GM12878 (cell line): Measurements from ENCODE around the gene ZYG11B. TPM values are rescaled to one million over a fixed set of nuclear protein-coding genes. Genes with fewer than 3 reads are reported as not detected.
A peak's percentile ranks its signal among the peaks of the same experiment; 100 is the strongest.

Source experiments
- HDAC6 ChIP-seq: fragments of 200-600 bp; sonication (generic); IDR thresholded peaks from one replicate; pipeline ENCODE4 v1.8.0; 2017; ENCODE audit warnings: antibody characterized with exemption; ENCODE audit not compliant: unreplicated experiment
- JUND ChIP-seq: IDR thresholded peaks from 2 replicates; pipeline ENCODE4 v1.6.1; 2012; ENCODE audit warnings: low read depth, mild to moderate bottlenecking, low read length, improper control_type of control experiment, moderate library complexity
- KLF5 ChIP-seq: fragments of 450-650 bp; IDR thresholded peaks from 2 replicates; pipeline ENCODE4 v1.6.1; 2014; ENCODE audit warnings: mild to moderate bottlenecking; ENCODE audit not compliant: partially characterized antibody
- PAX5 ChIP-seq: IDR thresholded peaks from 2 replicates; pipeline ENCODE4 v1.6.1; 2011; ENCODE audit warnings: low read depth, low read length, borderline replicate concordance
- PAX8 ChIP-seq: fragments of 450-650 bp; IDR thresholded peaks from 2 replicates; pipeline ENCODE4 v1.6.1; 2017; ENCODE audit warnings: mild to moderate bottlenecking, moderate library complexity
- POLR2AphosphoS5 ChIP-seq: IDR thresholded peaks from 2 replicates; pipeline ENCODE4 v1.6.1; 2011; ENCODE audit warnings: mild to moderate bottlenecking, low read length, inconsistent platforms
- RB1 ChIP-seq: fragments of 450-650 bp; formaldehyde crosslinking; IDR thresholded peaks from 2 replicates; pipeline ENCODE4 v1.6.1; 2017; ENCODE audit warnings: mild to moderate bottlenecking, borderline replicate concordance
- SREBF2 ChIP-seq: IDR thresholded peaks from 2 replicates; pipeline ENCODE4 v1.6.1; 2012; ENCODE audit warnings: mild to moderate bottlenecking, low read length
- TBL1XR1 ChIP-seq: IDR thresholded peaks from 2 replicates; pipeline ENCODE4 v1.6.1; 2012; ENCODE audit warnings: low read depth, low read length, improper control_type of control experiment
- YBX1 ChIP-seq: fragments of 450-650 bp; IDR thresholded peaks from 2 replicates; pipeline ENCODE4 v1.6.1; 2016; ENCODE audit warnings: antibody characterized with exemption
- polyA plus RNA-seq, 11 experiments: library from polyadenylated mRNA; depleted of rRNA in 4 of 11; unstranded in 6 of 11; stranded (reverse) in 5 of 11; fragments of >200 nt; fragmentation: Nextera tagmentation in 4 of 11; fragmentation: Illumina TruSeq in 1 of 11; extraction: Ambion mirVana in 4 of 11; extraction: Trizol in 1 of 11; gene quantifications; 1 replicate in 1 of 11; 2 replicates in 10 of 11; pipeline versions ENCODE4 v1.2.1 to v1.2.3, GENCODE V29; 2011 to 2016; ENCODE audit warnings: inconsistent platforms in 2 of 11, missing spikeins in 2 of 11, low read depth in 1 of 11
- total RNA-seq, 4 experiments: library from RNA; depleted of rRNA in 3 of 4; stranded (reverse); fragments of >200 nt in 3 of 4; fragmentation: Illumina TruSeq in 1 of 4; extraction: Trizol in 1 of 4; gene quantifications; 2 replicates each; pipeline versions ENCODE4 v1.2.1 to v1.2.3, GENCODE V29; 2013 to 2021
- TF ChIP-seq, protein P1 (sequence below), 3 experiments: IDR thresholded peaks in 2 of 3; conservative IDR thresholded peaks in 1 of 3; 2 replicates each; pipeline ENCODE4 v1.5.1; 2011; ENCODE audit warnings: low read depth in 3 of 3, low read length in 3 of 3, mild to moderate bottlenecking in 3 of 3, control low read depth in 2 of 3, moderate library complexity in 2 of 3, inconsistent platforms in 1 of 3, mixed read lengths in 1 of 3; ENCODE audit not compliant: control insufficient read depth in 2 of 3, insufficient read depth in 1 of 3; ENCODE audit errors: extremely low read depth in 1 of 3
- TF ChIP-seq, protein P2 (sequence below): IDR thresholded peaks from 2 replicates; pipeline ENCODE4 v1.6.1; 2012; ENCODE audit warnings: low read depth, low read length, improper control_type of control experiment
- TF ChIP-seq, protein P3 (sequence below): fragments of 450-650 bp; IDR thresholded peaks from 2 replicates; pipeline ENCODE4 v1.6.1; 2017; ENCODE audit warnings: antibody characterized with exemption, mild to moderate bottlenecking, moderate library complexity
- TF ChIP-seq, protein P4 (sequence below): fragments of 450-650 bp; IDR thresholded peaks from 2 replicates; pipeline ENCODE4 v1.6.1; 2014; ENCODE audit warnings: mild to moderate bottlenecking
- TF ChIP-seq, protein P5 (sequence below): IDR thresholded peaks from 2 replicates; pipeline ENCODE4 v1.6.1; 2012; ENCODE audit warnings: mild to moderate bottlenecking, low read depth, low read length

Gene ZYG11B
- total and polyA plus RNA-seq, 10 of the 15 experiments (the other 5 are each of a cell fraction or from before 2014, with no cell fraction given) = 1.8 to 8.5 (median 5.3) TPM

DNA sequence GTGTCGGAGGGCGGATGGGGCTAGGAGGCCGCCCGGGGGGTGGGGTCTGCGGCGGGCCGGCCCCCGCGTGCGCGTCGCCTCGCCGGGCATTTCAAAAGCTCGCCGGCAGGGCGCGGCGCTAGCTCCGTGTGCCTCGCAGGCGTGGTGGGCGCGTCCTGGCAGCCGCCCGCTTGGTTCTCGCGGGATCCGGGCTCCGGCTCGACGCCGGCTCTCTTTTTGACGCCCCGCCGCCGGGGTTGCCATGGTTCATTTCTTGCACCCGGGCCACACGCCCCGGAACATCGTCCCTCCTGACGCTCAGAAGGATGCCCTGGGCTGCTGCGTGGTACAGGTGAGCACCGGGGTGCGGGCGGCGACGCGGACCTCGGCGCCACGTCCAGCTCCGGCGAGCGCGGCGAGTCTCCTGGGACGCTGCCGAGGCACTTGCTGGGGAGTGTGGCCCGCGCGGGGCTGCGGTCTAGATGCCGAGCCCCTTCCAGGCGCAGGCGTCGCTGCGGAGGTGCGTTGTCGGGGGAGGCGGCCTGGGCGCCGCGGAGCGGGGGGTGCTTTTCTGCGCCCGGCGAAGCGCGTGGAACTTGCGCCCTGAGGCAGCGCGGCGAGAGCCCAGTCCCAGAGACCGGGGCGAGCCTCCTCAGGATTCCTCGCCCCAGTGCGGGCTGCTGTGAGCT, 116.5 kb downstream of the ZYG11B start, which contains the start of gene ZYG11A (continued):
- TF ChIP-seq, protein P1, sequence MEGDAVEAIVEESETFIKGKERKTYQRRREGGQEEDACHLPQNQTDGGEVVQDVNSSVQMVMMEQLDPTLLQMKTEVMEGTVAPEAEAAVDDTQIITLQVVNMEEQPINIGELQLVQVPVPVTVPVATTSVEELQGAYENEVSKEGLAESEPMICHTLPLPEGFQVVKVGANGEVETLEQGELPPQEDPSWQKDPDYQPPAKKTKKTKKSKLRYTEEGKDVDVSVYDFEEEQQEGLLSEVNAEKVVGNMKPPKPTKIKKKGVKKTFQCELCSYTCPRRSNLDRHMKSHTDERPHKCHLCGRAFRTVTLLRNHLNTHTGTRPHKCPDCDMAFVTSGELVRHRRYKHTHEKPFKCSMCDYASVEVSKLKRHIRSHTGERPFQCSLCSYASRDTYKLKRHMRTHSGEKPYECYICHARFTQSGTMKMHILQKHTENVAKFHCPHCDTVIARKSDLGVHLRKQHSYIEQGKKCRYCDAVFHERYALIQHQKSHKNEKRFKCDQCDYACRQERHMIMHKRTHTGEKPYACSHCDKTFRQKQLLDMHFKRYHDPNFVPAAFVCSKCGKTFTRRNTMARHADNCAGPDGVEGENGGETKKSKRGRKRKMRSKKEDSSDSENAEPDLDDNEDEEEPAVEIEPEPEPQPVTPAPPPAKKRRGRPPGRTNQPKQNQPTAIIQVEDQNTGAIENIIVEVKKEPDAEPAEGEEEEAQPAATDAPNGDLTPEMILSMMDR (IDR thresholded peaks at IDR 0.05 in 2 of 3, conservative IDR thresholded peaks at IDR 0.05 in 1 of 3; ENCODE audit: control insufficient read depth in 2 of 3, extremely low read depth in 1 of 3, insufficient read depth in 1 of 3, low read depth in 3 of 3, low read length in 3 of 3) = peak; percentile 17 to 55 (median 29); a peak in 3 of 6 replicates
- TF ChIP-seq PAX8 (no peak), JUND (0 out of 2 replicates have a peak, but pooled peaks have one; percentile 34), TBL1XR1 (no peak), KLF5 (peak; percentile 46), HDAC6 (no peak), SREBF2 (no peak), RB1 (peak; percentile 38; the same call in 1 of the 2 replicates), PAX5 (no peak), POLR2AphosphoS5 (peak; percentile 66), YBX1 (no peak)
- TF ChIP-seq, protein P2, sequence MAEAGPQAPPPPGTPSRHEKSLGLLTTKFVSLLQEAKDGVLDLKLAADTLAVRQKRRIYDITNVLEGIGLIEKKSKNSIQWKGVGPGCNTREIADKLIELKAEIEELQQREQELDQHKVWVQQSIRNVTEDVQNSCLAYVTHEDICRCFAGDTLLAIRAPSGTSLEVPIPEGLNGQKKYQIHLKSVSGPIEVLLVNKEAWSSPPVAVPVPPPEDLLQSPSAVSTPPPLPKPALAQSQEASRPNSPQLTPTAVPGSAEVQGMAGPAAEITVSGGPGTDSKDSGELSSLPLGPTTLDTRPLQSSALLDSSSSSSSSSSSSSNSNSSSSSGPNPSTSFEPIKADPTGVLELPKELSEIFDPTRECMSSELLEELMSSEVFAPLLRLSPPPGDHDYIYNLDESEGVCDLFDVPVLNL = peak; percentile 90
- TF ChIP-seq, protein P3, sequence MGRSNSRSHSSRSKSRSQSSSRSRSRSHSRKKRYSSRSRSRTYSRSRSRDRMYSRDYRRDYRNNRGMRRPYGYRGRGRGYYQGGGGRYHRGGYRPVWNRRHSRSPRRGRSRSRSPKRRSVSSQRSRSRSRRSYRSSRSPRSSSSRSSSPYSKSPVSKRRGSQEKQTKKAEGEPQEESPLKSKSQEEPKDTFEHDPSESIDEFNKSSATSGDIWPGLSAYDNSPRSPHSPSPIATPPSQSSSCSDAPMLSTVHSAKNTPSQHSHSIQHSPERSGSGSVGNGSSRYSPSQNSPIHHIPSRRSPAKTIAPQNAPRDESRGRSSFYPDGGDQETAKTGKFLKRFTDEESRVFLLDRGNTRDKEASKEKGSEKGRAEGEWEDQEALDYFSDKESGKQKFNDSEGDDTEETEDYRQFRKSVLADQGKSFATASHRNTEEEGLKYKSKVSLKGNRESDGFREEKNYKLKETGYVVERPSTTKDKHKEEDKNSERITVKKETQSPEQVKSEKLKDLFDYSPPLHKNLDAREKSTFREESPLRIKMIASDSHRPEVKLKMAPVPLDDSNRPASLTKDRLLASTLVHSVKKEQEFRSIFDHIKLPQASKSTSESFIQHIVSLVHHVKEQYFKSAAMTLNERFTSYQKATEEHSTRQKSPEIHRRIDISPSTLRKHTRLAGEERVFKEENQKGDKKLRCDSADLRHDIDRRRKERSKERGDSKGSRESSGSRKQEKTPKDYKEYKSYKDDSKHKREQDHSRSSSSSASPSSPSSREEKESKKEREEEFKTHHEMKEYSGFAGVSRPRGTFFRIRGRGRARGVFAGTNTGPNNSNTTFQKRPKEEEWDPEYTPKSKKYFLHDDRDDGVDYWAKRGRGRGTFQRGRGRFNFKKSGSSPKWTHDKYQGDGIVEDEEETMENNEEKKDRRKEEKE = no peak
- TF ChIP-seq, protein P4, sequence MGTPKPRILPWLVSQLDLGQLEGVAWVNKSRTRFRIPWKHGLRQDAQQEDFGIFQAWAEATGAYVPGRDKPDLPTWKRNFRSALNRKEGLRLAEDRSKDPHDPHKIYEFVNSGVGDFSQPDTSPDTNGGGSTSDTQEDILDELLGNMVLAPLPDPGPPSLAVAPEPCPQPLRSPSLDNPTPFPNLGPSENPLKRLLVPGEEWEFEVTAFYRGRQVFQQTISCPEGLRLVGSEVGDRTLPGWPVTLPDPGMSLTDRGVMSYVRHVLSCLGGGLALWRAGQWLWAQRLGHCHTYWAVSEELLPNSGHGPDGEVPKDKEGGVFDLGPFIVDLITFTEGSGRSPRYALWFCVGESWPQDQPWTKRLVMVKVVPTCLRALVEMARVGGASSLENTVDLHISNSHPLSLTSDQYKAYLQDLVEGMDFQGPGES = no peak
- TF ChIP-seq, protein P5, sequence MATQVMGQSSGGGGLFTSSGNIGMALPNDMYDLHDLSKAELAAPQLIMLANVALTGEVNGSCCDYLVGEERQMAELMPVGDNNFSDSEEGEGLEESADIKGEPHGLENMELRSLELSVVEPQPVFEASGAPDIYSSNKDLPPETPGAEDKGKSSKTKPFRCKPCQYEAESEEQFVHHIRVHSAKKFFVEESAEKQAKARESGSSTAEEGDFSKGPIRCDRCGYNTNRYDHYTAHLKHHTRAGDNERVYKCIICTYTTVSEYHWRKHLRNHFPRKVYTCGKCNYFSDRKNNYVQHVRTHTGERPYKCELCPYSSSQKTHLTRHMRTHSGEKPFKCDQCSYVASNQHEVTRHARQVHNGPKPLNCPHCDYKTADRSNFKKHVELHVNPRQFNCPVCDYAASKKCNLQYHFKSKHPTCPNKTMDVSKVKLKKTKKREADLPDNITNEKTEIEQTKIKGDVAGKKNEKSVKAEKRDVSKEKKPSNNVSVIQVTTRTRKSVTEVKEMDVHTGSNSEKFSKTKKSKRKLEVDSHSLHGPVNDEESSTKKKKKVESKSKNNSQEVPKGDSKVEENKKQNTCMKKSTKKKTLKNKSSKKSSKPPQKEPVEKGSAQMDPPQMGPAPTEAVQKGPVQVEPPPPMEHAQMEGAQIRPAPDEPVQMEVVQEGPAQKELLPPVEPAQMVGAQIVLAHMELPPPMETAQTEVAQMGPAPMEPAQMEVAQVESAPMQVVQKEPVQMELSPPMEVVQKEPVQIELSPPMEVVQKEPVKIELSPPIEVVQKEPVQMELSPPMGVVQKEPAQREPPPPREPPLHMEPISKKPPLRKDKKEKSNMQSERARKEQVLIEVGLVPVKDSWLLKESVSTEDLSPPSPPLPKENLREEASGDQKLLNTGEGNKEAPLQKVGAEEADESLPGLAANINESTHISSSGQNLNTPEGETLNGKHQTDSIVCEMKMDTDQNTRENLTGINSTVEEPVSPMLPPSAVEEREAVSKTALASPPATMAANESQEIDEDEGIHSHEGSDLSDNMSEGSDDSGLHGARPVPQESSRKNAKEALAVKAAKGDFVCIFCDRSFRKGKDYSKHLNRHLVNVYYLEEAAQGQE = no peak
